Anterior cingulate cortex (tissue), 58 donors: ENCODE results near the gene ZNF609.

Experiments
- DNase-seq, 58 donors: peaks; one replicate each; lab custom pipeline; 2025; lab: John Stamatoyannopoulos, UW

The ZNF609 gene

GRCh38 chr15:64706011-64706911 lies 245.9 kb downstream of the ZNF609 start:
- no peak for DNase-seq

DNA sequence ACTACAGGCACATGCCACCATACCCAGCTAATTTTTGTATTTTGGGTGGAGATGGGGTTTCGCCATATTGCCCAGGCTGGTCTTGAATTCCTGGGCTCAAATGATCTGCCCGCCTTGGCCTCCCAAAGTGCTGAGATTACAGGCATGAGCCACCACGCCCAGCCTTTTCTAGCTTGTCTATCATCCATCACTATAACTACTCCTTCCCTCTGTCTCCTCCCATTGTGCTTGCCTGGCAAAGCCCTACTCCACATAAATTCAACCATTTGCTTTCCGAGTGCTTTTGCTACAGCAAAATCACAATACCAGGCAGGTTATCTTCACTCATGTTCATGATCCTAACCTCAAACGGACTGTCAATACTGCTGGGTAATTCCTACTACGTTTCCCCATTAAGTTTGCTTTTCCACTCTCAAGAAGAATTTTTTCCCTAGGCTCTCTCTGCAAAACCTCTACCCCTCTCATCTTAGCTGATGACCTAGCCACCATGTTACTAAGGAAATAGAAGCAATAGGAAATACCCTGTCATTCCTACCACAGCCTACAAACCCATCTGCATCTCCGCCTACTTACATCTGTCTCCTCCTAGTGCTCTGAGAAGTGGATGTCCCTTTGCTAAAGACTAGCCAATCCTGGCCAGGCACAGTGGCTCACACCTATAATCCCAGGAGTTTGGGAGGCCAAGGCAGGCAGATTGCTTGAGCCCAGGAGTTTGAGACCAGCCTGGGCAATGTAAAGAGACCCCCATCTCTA lies 250.5 kb downstream of the ZNF609 start:
- DNase-seq: peak in 7 of 58 donors; percentile 6 to 43 (median 18)

GRCh38 chr15:64712353-64712752 lies 252.0 kb downstream of the ZNF609 start:
- no peak for DNase-seq

- no peak for DNase-seq
These were observed 253.2 kb downstream of the ZNF609 start for GRCh38 chr15:64713592-64713991.

- no peak for DNase-seq
These were observed 256.1 kb downstream of the ZNF609 start for GRCh38 chr15:64716452-64716851.

- no peak for DNase-seq
These were observed 256.8 kb downstream of the ZNF609 start for GRCh38 chr15:64717130-64717529.

GRCh38 chr15:64717735-64718495 lies 257.5 kb downstream of the ZNF609 start:
- peak in 5 of 58 donors; percentile 11 to 52 (median 23) for DNase-seq

GRCh38 chr15:64720188-64720587 lies 259.8 kb downstream of the ZNF609 start:
- DNase-seq: no peak

DNA sequence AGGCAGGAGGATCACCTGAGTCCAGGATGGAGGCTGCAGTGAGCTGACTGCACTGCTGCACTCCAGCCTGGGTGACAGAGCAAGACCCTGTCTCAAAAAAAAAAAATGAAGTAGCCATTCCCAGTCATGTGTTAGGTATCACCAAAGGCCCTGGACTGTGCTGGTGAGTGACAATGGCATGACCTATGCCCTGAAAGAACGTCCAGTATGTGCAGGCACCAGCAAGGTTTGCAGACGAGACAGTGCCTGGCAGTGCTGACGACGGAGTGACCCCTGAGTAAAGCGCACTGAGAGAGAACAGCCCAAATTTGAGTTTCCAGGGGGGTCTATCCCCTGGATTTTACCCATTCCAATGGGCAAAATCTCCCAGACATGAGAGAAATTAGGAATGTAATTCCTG lies 269.8 kb downstream of the ZNF609 start:
- DNase-seq: no peak

DNA sequence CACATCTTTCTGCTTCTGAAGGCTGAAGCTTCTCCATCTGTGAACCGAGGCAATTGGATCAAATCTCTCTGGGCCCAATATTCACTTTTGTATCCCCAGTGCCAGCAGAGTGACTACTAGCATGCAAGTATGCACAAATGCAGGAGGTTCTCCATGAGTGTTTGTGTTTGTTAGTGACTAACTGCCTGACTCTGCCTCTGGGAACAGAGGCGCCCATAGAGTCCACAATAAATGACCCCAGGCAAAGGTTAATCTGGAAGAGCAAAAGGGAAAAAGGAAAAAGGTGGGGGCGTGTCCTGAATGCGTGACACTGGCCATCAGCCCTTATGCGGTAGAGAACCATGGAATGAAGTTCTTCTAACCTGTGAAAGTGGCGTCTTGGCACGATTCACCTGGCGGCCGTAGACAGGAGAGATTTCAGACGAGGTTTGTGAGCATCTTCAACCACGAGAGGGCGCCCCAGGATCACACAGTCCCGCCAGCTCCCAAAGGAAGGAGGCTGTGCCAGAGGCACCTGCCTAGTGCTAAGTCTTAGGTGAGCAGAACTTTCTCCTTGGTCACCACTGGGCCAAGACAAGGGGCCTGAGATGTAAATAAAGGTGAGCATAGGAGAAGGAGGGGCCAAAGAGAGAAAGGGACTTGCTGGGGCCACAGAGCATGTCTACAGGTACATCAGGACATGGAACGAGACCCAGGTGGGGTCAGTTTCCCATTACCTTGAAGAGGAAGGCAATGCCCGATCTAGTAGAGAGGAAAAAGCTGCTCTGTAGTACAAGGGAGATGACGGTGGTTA lies 270.8 kb downstream of the ZNF609 start:
- peak in 55 of 58 donors; percentile 3 to 88 (median 56) for DNase-seq

DNA sequence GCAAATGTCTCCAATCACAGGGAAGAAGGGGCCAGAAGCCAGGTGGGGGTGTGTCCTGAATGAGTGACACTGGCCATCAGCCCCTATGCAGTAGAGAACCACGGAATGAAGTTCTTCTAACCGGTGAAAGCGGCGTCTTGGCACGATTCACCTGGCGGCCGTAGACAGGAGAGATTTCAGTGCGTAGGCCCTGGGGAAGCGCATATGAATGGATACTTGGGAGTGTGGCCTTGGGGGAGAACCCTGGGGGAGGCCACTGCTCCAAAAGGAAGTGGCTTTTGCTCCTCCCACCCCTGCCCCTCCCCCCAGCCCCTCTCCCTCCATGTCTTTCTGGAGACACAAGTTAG lies 271.4 kb downstream of the ZNF609 start:
- DNase-seq: no peak

DNA sequence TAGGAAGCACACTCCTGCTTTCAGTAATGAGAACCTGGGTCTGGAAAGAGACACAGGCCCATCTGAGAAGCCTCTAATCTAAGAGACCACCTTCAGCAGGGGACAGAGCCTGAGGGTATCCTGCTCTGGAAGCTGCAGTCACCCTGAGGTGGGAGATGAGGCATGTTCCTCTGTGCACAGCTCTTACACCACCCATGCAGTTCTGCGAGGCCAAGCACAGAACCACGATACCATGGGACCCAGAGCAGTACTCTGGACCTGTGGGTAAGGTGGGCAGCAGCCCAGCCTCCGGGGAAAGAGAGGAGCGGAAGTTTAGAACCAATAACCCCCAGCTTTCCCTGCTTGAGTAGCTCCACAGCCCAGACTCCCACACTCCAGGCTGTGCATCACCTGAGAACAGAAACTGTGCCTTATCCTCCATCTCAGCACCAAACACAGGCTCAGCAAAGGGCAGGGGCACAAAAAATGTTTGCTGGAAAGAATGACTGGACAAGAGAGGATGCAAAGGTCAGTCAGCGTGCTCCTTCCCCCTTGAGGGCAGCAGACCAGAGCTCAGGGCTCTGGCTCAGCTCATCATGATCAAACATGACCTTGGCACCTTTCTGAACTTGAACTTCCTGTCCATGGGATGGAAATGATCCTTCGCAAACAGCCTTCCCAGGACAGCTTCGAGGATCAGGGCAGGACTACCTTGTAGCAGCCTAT lies 271.9 kb downstream of the ZNF609 start:
- DNase-seq: no peak
